HG02870 (cell line): ENCODE measurements around the gene ELF2.
A peak's percentile ranks its signal among the peaks of the same experiment; 100 is the strongest.
"Not testable (repeated sequence)": the region's sequence is repeated elsewhere in the genome, so short reads cannot be mapped to it uniquely, and the experiment has no call there.

Experiments
- ATAC-seq: cut with Tn5 transposase; IDR thresholded peaks from one replicate; pipeline ENCODE4 v1.9.1; 2021; ENCODE audit warnings: mild to moderate bottlenecking, moderate library complexity; ENCODE audit not compliant: unreplicated experiment

ELF2 gene

DNA sequence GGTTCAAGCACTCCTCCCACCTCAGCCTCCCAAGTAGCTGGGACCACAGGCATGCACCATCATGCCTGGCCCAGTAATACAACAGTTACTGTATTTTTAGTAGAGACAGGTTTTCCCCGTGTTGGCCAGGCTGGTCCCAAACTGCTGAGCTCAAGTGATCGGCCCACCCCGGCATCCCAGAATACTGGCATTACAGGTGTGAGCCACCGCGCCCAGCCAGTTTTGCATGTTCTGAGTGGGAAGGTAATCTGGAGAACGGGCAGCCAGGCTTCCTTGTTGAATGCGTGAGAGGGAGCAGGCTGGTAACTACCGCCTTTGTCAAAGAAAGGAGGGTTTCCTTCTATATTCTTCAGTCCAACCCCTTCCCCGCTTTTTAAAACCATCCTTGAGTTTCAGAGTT is 152.3 kb downstream of the ELF2 start:
- no peak for ATAC-seq

DNA sequence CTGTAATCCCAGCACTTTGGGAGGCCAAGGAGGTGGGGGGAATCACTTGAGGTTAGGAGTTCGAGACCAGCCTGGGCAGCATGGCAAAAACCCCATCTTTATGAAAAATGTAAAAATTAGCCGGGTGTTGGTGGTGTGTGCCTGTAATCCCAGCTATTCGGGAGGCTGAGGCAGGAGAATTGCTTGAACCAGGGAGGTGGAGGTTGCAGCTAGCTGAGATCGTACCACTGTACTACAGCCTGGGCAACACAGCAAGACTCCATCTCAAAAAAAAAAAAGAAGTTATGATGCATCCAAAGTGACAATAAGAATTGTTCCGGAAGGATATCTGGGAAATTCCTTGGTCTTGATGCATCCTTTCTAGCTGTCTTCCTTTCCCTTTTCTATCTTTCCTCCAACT is 154.2 kb downstream of the ELF2 start:
- ATAC-seq = no peak

DNA sequence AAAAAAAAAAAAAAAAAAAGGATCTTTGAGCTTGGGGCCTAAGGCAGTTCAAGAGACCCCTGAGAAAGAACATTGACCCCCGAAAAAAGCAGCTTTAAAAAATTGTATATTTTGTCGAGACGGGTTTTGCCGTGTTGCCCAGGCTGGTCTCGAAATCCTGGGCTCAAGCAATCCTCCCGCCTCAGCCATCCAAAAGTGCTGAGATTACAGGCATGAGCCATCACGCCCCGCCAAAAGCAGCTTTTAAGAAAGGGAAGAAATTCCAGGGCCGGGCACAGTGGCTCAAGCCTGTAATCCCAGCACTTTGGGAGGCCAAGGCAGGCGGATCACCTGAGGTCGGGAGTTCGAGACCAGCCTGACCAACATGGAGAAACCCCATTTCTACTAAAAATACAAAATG is 155.9 kb downstream of the ELF2 start:
- ATAC-seq = not testable (repeated sequence)

DNA sequence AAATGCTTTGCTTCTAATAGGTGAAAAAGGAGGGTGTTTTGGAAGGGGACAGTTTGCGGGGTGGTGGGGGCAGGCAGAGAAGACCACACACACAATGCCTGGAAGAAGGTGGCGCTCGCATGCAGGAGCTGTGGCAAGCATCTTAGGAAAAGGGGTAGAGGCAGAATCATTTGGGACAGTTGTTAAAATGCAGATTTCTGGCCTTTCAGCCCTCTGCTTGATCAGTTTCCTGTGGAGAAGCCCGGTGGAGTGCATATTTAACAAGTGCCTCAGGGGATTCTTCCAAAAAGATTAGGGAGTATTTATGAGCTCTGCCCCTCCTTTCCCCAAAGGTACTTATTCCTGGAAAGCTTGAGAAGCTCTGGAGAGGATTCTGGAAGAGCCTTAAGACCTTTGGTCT is 156.6 kb downstream of the ELF2 start:
- no peak for ATAC-seq

DNA sequence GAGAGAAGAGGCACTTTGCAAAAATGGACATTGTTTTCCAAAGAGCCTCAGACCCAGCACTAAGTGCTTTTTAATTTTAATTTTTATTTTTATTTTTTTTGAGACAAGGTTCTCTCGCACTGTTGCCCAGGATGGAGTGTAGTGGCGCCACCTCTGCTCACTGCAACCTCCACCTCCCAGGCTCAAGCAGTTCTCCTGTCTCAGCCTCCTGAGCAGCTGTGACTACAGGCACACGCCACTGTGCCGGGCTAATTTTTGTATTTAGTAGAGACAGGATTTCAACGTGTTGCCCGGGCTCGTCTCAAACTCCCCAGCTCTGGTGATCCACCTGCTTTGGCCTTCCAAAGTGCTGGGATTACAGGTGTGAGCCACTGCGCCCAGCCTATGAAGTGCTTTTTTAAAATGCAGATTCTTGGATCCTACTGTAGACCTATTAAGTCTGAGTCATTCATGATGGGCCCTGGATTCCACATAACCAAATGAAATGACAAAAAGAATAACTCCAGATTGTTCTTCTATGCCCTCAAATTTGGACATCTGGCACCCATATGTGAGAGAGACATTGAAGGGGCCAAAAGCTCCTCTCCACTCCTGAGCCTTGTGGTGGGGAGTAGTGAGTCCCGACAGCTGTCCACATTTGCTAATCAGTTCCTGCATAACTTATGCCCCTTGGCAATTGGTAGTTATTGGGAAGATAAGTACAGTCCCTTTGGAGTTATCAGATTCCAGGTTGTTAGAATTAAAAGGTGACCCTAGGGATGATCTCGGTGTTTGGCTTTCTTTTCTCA is 157.9 kb downstream of the ELF2 start:
- no peak for ATAC-seq

DNA sequence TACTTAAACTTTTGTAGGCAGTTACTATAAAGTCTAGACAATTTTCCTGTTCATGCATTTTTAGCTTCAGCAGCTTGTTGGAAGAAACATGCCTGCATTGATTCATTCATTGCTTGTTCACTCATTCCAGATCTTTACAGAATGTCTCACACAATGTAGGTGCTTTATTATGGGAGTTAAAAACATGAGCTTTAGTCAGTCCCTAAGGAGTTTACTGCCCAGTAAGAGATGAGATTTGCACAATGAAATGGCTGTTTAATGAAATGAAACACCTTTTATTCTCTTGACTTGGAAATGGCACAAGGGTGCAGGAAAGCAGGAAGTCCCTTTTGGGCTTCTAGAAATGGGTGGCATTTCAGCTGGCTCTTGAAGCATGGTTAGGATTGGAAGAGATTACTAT is 158.5 kb downstream of the ELF2 start:
- no peak for ATAC-seq

DNA sequence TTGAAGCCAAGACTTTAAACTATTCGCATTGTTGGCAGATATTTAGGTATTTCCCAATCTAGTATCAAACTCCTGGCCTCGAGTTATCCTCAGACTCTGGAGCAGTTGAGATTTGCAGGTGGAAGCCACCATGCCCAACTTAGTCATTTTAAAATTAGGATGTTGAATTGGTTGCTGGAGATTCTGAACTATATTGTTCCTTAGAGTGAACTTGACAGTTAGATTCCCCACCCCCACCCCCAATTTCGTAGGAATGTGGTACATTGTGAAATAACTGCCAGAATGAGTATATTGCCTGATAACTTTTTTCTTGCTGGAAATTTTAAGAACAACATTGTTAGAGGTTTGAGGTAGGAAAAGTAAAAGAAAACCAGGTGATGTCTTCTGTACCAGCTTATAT is 159.2 kb downstream of the ELF2 start:
- ATAC-seq = no peak

DNA sequence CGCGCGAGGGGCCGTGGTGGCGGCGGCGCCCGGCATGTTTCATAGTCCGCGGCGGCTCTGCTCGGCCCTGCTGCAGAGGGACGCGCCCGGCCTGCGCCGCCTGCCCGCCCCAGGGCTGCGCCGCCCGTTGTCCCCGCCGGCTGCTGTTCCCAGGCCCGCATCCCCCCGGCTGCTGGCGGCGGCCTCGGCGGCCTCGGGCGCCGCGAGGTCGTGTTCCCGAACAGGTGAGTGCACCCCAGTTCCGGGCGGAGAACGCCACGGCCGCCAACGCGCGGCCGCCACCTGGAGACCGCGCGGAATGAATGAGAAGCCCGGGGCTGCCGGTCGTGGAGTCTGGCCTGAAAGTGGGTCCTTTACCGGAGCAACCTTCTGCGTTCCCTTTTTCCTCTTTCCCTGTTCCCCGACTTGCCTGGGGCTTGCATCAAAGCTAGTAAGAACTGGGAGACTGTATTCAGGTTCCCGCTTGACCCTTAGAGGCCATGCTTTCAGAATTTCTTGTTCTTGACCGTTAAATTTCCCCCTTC is 161.0 kb downstream of the ELF2 start:
- ATAC-seq = peak; percentile 26

DNA sequence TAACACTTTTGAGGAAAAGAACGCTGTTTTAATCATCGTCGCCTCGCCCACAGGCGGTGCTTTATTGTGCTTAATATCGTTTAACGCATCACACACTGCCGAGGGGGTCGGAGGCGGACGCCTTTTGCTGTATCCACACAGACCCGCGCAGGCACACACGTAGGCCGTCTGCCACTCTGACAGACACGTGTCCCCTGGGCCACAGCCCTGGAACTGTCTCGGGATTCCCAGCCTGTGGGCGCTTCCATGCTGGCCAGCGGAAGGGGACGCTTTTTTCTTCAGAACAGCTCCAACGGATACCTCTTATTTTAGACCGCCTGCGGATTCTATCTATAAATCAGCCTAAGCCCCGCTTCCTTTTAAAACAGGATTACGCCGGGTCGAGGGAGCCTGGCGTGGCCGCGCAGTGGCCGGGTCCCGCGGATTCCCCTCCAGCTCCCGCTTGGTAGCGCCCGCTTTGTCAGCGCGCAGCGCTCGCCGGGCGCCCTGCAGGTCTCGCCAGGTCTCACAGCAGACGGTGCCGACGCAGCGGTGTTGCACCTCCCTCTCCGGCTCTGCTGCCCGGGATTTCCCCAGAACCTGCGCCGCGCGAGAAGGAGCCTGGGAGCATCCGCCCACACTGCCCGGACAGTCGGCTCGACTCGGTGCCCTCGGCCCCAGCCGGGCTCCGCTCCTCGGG is 161.6 kb downstream of the ELF2 start, which contains the start of gene NOCT:
NOCT (plus strand) TSS at position 513 of the 679 bp plus-strand sequence. CDS start 201 bp downstream, outside the sequence.
- ATAC-seq = peak; percentile 94

DNA sequence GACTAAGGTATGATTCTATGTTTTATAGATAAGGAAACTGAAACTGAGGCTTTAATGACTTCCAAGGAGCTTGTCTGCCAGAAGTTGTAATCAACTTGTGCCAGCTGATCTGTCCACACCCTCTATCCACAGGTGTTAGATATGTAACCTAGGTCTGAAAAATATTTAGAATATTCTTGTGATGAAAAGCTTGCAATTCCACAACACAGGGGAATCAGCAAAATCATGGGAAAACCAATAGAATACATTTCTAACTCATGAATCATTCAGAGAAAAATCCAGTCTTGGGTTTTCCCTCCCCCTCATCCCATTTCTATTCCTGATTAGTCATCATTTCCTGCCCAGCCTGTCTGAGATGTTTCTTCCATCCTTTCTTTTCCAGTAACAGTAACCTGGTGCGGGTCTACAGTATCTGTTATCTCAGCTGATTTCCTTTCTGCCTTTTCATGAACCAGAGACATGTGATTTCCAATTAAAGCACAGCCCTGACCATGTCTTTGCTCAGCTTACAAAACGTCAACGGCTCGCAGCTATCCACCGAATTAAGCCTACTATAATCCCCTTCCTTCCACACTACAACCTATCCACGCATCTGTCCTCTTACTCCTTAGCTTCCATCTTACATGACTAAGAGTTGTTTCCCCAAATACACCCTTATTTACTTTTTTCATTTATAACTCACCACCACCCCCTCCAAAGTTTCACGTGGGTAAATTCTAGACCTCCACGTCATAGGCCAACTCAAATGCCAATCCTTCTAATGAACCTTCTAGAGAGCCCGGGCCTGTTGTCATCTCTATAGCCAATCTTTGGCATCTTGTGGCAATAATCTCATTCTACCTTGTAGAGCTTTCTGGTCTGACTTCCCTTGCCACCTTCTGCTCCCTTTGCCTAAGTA is 162.4 kb downstream of the ELF2 start:
- peak; percentile 5 for ATAC-seq

DNA sequence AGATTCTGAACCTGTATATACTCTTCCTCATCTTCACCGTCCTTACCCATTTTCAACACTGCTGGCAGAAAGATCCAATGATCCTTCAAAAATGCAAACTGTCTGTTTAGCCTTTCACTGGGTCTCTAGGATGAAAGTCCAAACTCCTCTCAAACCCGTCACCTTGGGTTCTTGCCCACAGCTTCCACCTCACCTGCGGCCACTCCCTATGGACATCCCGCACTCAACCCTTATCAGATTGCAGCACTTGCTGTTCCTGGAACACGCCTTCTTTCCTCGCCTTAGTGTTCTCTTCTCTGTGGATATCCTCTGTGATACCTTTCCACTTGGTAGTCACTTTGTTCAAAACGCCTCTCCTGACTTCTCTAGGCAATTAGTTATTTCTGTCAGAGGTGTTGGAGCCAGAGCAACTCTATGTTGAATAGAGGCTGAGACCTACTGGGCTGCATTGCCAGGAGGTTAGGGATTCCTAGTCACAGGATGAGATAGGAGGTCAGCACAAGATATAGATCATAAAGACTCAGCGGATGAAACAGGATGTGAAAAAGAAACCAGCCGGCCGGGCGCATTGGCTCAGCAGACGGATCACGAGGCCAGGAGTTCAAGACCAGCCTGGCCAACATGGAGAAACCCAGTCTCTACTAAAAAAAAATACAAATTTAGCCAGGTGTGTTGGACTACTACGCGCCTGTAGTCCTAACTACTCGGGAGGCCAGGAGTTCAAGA is 165.6 kb downstream of the ELF2 start:
- ATAC-seq = no peak

DNA sequence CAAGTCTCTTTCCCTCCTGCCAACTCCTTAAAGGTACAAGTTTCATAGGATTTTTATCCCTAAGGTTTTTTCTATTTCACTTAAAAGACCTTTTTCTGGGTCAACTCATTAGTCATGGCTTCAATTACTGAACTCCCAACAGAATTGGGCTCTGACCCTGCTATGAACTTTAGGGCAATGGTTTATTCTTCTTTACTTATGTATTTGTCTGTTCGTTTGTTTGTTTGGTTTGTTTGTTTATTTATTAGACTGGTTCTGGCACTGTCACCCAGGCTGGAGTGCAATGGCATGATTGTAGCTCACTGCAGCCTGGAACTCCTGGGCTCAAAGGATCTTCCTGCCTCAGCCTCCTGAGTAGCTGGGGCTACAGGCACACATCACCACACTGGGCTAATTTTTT is 167.3 kb downstream of the ELF2 start:
- ATAC-seq = no peak

DNA sequence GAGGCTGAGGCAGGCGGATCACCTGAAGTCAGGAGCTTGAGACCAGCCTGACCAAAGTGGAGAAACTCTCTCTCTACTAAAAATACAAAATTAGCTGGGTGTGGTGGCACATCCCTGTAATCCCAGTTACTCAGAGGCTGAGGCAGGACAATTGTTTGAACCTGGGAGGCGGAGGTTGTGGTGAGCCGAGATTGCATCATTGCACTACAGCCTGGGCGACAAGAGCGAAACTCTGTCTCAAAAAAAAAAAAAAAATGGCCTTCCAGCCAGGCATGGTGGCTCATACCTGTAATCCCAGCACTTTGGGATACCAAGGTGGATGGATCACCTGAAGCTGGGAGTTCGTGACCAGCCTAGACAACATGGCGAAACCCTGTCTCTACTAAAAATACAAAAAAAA is 168.7 kb downstream of the ELF2 start:
- ATAC-seq = not testable (repeated sequence)

DNA sequence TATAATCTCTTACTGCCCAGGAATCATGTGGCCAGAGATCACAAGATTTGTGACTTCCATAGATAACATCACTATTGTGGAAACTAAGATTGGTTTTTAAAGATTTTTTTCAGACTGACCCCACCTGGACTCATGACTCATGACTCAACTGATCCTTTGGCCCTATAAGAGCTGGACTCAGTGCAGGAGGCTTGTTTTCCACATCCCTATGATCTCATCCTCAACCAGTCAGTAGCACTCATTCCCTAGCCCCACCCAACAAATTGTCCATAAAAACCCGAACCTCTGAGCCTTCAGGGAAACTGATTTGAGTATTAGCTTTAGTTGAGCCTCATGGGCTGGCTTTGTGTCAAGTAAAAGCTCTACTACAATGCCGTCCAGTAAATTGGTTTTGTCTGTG is 169.4 kb downstream of the ELF2 start:
- ATAC-seq = no peak
